SK-N-SH (cell line): ENCODE data around the gene PPP3CA.

ENCODE experiments used
- CTCF ChIP-seq: fragments of 200-600 bp; sonication (generic); IDR thresholded peaks from 2 replicates; pipeline ENCODE4 v1.6.1; 2017; ENCODE audit warnings: antibody characterized with exemption, mild to moderate bottlenecking, moderate library complexity
- EP300 ChIP-seq, 2 experiments: IDR thresholded peaks; 2 replicates each; pipeline versions ENCODE4 v1.4.0 to v1.6.1; 2012; ENCODE audit warnings: borderline replicate concordance in 1 of 2, low read depth in 1 of 2, low read length in 1 of 2
- EZH2phosphoT487 ChIP-seq: fragments of 200-600 bp; sonication (generic); IDR thresholded peaks from 2 replicates; pipeline ENCODE4 v1.6.1; 2017; ENCODE audit warnings: low read depth, mixed run types, mild to moderate bottlenecking, antibody characterized with exemption, moderate library complexity, borderline replicate concordance
- FOXM1 ChIP-seq: IDR thresholded peaks from 2 replicates; pipeline ENCODE4 v1.4.0; 2012; ENCODE audit warnings: low read depth, mild to moderate bottlenecking
- MAX ChIP-seq: IDR thresholded peaks from 2 replicates; pipeline ENCODE4 v1.4.0; 2012; ENCODE audit warnings: low read depth
- NFIC ChIP-seq: IDR thresholded peaks from 2 replicates; pipeline ENCODE4 v1.4.0; 2012; ENCODE audit warnings: borderline replicate concordance
- POLR2AphosphoS5 ChIP-seq: IDR thresholded peaks from 2 replicates; pipeline ENCODE4 v1.6.1; 2012; ENCODE audit warnings: low read depth, low read length
- SIN3A ChIP-seq: IDR thresholded peaks from 2 replicates; pipeline ENCODE4 v1.6.1; 2012; ENCODE audit warnings: low read depth, mild to moderate bottlenecking, low read length, moderate library complexity, borderline replicate concordance

- TF ChIP-seq CTCF, result no peak
- TF ChIP-seq EP300 (IDR thresholded peaks at IDR 0.05; ENCODE audit: borderline replicate concordance in 1 of 2, low read depth in 1 of 2, low read length in 1 of 2), result no peak
- TF ChIP-seq POLR2AphosphoS5, result no peak
- no peak for TF ChIP-seq MAX
- no peak for TF ChIP-seq SIN3A
- TF ChIP-seq EZH2phosphoT487, result no peak
- TF ChIP-seq FOXM1, result no peak
- TF ChIP-seq NFIC, result no peak
These were observed 119.6 kb downstream of the PPP3CA start for GRCh38 chr4:101227715-101228114.
